GM23338 (cell line): ENCODE results near the gene SSH2.

Experiments
- CREB1 ChIP-seq: fragments of 250-450 bp; sonication (Bioruptor Pico); IDR thresholded peaks from 2 replicates; pipeline ENCODE4 v1.5.0; 2020; ENCODE audit warnings: low read depth, mild to moderate bottlenecking, moderate library complexity
- CTCF ChIP-seq, 2 experiments: fragments of 200-600 bp in 1 of 2; sonication (generic) in 1 of 2; conservative IDR thresholded peaks; 2 replicates each; pipeline versions ENCODE4 v1.5.1 to v1.6.1; 2016 to 2017; ENCODE audit warnings: antibody characterized with exemption in 2 of 2, low read depth in 2 of 2, mild to moderate bottlenecking in 2 of 2, moderate library complexity in 1 of 2
- ETS1 ChIP-seq: IDR thresholded peaks from 2 replicates; pipeline ENCODE4 v1.6.1; 2016; ENCODE audit warnings: antibody characterized with exemption
- EZH2 ChIP-seq: fragments of 200-600 bp; sonication (generic); IDR thresholded peaks from one replicate; pipeline ENCODE4 v1.8.0; 2017; ENCODE audit warnings: antibody characterized with exemption, mild to moderate bottlenecking, low read depth; ENCODE audit not compliant: unreplicated experiment
- EZH2phosphoT487 ChIP-seq: fragments of 200-600 bp; sonication (generic); IDR thresholded peaks from one replicate; pipeline ENCODE4 v1.8.1; 2018; ENCODE audit warnings: antibody characterized with exemption; ENCODE audit not compliant: unreplicated experiment
- JUNB ChIP-seq: IDR thresholded peaks from one replicate; pipeline ENCODE4 v1.6.1; 2016; ENCODE audit warnings: antibody characterized with exemption; ENCODE audit not compliant: unreplicated experiment
- POLR2AphosphoS5 ChIP-seq: IDR thresholded peaks from 2 replicates; pipeline ENCODE4 v1.6.1; 2016; ENCODE audit warnings: antibody characterized with exemption, low read depth
- REST ChIP-seq: IDR thresholded peaks from one replicate; pipeline ENCODE4 v1.6.1; 2018; ENCODE audit warnings: antibody characterized with exemption; ENCODE audit not compliant: unreplicated experiment
- STAT1 ChIP-seq: IDR thresholded peaks from one replicate; pipeline ENCODE4 v1.6.1; 2016; ENCODE audit warnings: antibody characterized with exemption; ENCODE audit not compliant: unreplicated experiment
- ZNF114 ChIP-seq: fragments of 250-450 bp; sonication (Bioruptor Pico); IDR thresholded peaks from 2 replicates; pipeline ENCODE4 v1.5.0; 2020; ENCODE audit warnings: mild to moderate bottlenecking, moderate library complexity

GRCh38 chr17:29753845-29754439, 176.1 kb downstream of the SSH2 start:
- TF ChIP-seq CTCF (conservative IDR thresholded peaks at IDR 0.05; ENCODE audit: low read depth in 2 of 2) (no peak), ETS1 (no peak), POLR2AphosphoS5 (no peak), JUNB (no peak), CREB1 (no peak), EZH2 (no peak), EZH2phosphoT487 (no peak), ZNF114 (CRISPR knock-in tag) (no peak), REST (no peak), STAT1 (no peak)
